Measurements from ENCODE around the gene USP10. TPM values are rescaled to one million over a fixed set of nuclear protein-coding genes. Genes with fewer than 3 reads are reported as not detected.

The USP10 gene
- total RNA-seq, 6 experiments from 2014 or later: 41.5 to 53.2 (median 44.6) TPM

- DNase-seq (peak in 1 of 3 donors; percentile 38), ATAC-seq (no peak)
- H3K27me3 ChIP-seq: no peaks in the 10 kb centered on the region
- WGBS (ENCODE audit: insufficient coverage, low coverage, low lambda C conversion rate, missing lambda C conversion rate): 92% methylated on average over 9 of the region's 22 CpGs
- TF ChIP-seq, protein P1, sequence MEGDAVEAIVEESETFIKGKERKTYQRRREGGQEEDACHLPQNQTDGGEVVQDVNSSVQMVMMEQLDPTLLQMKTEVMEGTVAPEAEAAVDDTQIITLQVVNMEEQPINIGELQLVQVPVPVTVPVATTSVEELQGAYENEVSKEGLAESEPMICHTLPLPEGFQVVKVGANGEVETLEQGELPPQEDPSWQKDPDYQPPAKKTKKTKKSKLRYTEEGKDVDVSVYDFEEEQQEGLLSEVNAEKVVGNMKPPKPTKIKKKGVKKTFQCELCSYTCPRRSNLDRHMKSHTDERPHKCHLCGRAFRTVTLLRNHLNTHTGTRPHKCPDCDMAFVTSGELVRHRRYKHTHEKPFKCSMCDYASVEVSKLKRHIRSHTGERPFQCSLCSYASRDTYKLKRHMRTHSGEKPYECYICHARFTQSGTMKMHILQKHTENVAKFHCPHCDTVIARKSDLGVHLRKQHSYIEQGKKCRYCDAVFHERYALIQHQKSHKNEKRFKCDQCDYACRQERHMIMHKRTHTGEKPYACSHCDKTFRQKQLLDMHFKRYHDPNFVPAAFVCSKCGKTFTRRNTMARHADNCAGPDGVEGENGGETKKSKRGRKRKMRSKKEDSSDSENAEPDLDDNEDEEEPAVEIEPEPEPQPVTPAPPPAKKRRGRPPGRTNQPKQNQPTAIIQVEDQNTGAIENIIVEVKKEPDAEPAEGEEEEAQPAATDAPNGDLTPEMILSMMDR (IDR thresholded peaks at IDR 0.05): no peak
- no peak for TF ChIP-seq POLR2A (IDR thresholded peaks at IDR 0.05)
- H3K9me3 ChIP-seq: no peaks in the 10 kb centered on the region
- no peaks in the 10 kb centered on the region for H3K4me1 ChIP-seq
- H3K36me3 ChIP-seq: no peaks in the 10 kb centered on the region
- H3K27ac ChIP-seq: no peak overlapping the region
- intact Hi-C loops (cut with DNase I): no loop called here
- H3K4me3 ChIP-seq: no peak overlapping the region
These were observed 89.2 kb downstream of the USP10 start for GRCh38 chr16:84788920-84789391.

DNA sequence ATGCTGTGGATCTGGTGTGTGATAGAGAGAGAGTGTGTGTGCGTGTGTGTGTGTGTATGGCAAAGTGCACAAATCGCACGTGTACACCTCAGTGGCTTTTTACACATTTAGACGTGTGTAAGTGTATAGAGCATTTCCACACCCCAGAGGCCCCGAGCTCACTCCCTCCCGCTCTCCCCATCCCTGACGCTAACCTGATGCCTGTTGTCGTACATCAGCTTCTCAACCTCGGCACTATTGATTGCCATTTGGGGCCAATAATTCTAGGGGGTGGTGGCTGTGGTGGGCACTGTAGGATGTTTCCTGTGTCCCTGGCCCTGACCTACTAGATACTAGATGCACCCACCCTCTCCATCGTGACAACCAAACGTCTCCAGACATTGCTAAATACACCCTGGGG lies 89.6 kb downstream of the USP10 start:
- H3K27ac ChIP-seq: no peak overlapping the region
- no peak for TF ChIP-seq POLR2A (IDR thresholded peaks at IDR 0.05)
- TF ChIP-seq, protein P1 (IDR thresholded peaks at IDR 0.05): no peak
- intact Hi-C loops (cut with DNase I): no loop called here
- ATAC-seq (no peak), DNase-seq (peak in 1 of 3 donors; percentile 37)
- H3K4me3 ChIP-seq: no peak overlapping the region
- H3K36me3 ChIP-seq: no peaks in the 10 kb centered on the region
- no peaks in the 10 kb centered on the region for H3K9me3 ChIP-seq
- no peaks in the 10 kb centered on the region for H3K27me3 ChIP-seq
- 85% methylated on average over 8 of the region's 11 CpGs for WGBS (ENCODE audit: insufficient coverage, low coverage, low lambda C conversion rate, missing lambda C conversion rate)
- no peaks in the 10 kb centered on the region for H3K4me1 ChIP-seq

GRCh38 chr16:84790301-84790700 lies 90.5 kb downstream of the USP10 start:
- Histone ChIP-seq H3K36me3 (no peaks in the 10 kb centered on the region), H3K4me1 (no peaks in the 10 kb centered on the region), H3K27me3 (no peaks in the 10 kb centered on the region), H3K27ac (no peak overlapping the region), H3K9me3 (no peaks in the 10 kb centered on the region), H3K4me3 (no peak overlapping the region)
- intact Hi-C loops (cut with DNase I): no loop called here
- TF ChIP-seq, protein P1 (IDR thresholded peaks at IDR 0.05): no peak
- TF ChIP-seq POLR2A (IDR thresholded peaks at IDR 0.05): no peak
- DNase-seq: peak in 1 of 3 donors; percentile 7
- ATAC-seq: no peak
- WGBS (ENCODE audit: insufficient coverage, low coverage, low lambda C conversion rate, missing lambda C conversion rate): 71% methylated on average over 3 of the region's 4 CpGs

DNA sequence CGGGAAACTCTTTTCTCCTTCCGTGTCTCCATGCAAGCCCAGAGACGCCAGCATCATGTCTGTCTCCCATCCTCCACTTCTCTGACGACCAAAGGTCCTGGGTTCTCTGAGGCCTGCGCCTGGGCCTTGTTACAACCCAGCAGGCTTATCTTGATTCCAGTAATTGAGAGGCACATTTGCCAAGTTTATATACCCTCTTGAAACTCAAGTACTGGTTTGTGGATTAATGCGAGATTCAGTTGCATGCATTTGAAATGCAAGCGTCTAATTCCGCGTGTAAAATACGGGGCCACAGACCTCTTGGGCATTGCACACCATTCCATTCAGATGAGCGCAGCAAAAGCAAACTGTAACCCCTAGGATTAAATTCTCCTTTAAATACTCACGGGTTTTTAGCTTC lies 91.3 kb downstream of the USP10 start:
- TF ChIP-seq, protein P1 (IDR thresholded peaks at IDR 0.05): no peak
- TF ChIP-seq POLR2A (IDR thresholded peaks at IDR 0.05): no peak
- ATAC-seq: no peak
- Histone ChIP-seq H3K4me1 (no peaks in the 10 kb centered on the region), H3K27ac (no peak overlapping the region), H3K9me3 (no peaks in the 10 kb centered on the region), H3K4me3 (no peak overlapping the region), H3K27me3 (no peaks in the 10 kb centered on the region), H3K36me3 (no peaks in the 10 kb centered on the region)
- DNase-seq: peak in 1 of 3 donors; percentile 7
- 89% methylated on average over 11 of the region's 12 CpGs for WGBS (ENCODE audit: insufficient coverage, low coverage, low lambda C conversion rate, missing lambda C conversion rate)
- intact Hi-C loops (cut with DNase I): no loop called here

- no peaks in the 10 kb centered on the region for H3K4me1 ChIP-seq
- no peak for ATAC-seq
- no peak for DNase-seq
- H3K36me3 ChIP-seq: no peaks in the 10 kb centered on the region
- WGBS (ENCODE audit: insufficient coverage, low coverage, low lambda C conversion rate, missing lambda C conversion rate): 93% methylated on average over 6 of the region's 6 CpGs
- TF ChIP-seq, protein P1 (IDR thresholded peaks at IDR 0.05): no peak
- no peak for TF ChIP-seq POLR2A (IDR thresholded peaks at IDR 0.05)
- no peak overlapping the region for H3K4me3 ChIP-seq
- H3K27me3 ChIP-seq: no peaks in the 10 kb centered on the region
- intact Hi-C loops (cut with DNase I): no loop called here
- H3K27ac ChIP-seq: no peak overlapping the region
- H3K9me3 ChIP-seq: no peaks in the 10 kb centered on the region
These were observed 91.7 kb downstream of the USP10 start for GRCh38 chr16:84791501-84791900.
